Panc1 (cell line): ENCODE measurements around the gene CDH15.

ENCODE experiments used
- SIN3A ChIP-seq: IDR thresholded peaks from 2 replicates; pipeline ENCODE4 v1.6.1; 2012; ENCODE audit warnings: low read depth, mild to moderate bottlenecking, low read length, moderate library complexity, borderline replicate concordance; ENCODE audit not compliant: insufficient read depth
- TF ChIP-seq, protein P1 (sequence below): fragments of 450-650 bp; IDR thresholded peaks from 2 replicates; pipeline ENCODE4 v1.5.1; 2017; ENCODE audit warnings: mild to moderate bottlenecking

DNA sequence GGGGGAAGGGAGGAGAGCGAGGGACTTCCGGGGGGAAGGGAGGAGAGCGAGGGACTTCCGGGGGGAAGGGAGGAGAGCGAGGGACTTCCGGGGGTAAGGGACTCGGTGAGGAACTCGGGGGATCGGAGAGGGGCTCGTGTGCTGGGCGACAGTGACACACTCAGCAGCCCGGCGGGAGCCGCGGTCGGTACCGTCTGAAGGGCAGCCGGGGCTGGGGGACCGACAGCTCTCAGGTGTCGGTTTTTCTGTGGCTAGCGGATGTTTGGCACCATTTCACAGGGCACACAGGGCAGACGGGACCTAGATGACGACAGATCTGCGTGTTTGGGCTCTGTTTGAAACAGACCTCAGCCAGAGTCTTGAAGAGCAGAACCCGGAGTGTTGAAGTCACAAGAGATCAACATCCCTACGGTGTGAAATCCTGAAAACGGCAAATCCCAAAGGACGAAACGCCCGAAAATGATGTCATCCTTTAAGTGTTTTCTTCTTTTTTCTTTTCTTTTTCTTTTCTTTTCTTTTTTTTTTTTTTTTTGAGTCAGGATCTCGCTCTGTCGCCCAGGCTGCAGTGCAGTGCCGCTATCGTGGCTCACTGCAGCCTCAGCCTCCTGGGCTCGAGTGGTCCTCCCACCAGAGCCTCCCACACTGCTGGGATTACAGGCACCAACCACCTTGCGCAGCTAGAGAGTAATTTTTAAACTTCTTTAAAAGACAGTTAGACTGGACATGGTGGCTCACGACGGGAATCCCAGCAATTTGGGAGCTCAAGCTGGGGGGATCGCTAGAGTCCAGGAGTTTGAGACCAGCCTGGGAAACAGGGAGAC lies 69.8 kb downstream of the CDH15 start:
- TF ChIP-seq, protein P1, sequence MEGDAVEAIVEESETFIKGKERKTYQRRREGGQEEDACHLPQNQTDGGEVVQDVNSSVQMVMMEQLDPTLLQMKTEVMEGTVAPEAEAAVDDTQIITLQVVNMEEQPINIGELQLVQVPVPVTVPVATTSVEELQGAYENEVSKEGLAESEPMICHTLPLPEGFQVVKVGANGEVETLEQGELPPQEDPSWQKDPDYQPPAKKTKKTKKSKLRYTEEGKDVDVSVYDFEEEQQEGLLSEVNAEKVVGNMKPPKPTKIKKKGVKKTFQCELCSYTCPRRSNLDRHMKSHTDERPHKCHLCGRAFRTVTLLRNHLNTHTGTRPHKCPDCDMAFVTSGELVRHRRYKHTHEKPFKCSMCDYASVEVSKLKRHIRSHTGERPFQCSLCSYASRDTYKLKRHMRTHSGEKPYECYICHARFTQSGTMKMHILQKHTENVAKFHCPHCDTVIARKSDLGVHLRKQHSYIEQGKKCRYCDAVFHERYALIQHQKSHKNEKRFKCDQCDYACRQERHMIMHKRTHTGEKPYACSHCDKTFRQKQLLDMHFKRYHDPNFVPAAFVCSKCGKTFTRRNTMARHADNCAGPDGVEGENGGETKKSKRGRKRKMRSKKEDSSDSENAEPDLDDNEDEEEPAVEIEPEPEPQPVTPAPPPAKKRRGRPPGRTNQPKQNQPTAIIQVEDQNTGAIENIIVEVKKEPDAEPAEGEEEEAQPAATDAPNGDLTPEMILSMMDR: no peak
- peak; percentile 30; the same call in 1 of the 2 replicates for TF ChIP-seq SIN3A
